ENCODE data around the gene RAB36.

RAB36 gene

GRCh38 chr22:23105304-23105703 lies 40.0 kb upstream of the RAB36 start:
- no peak for DNase-seq (ENCODE audit: extremely low read depth, low read depth)
- TF ChIP-seq, protein P1, sequence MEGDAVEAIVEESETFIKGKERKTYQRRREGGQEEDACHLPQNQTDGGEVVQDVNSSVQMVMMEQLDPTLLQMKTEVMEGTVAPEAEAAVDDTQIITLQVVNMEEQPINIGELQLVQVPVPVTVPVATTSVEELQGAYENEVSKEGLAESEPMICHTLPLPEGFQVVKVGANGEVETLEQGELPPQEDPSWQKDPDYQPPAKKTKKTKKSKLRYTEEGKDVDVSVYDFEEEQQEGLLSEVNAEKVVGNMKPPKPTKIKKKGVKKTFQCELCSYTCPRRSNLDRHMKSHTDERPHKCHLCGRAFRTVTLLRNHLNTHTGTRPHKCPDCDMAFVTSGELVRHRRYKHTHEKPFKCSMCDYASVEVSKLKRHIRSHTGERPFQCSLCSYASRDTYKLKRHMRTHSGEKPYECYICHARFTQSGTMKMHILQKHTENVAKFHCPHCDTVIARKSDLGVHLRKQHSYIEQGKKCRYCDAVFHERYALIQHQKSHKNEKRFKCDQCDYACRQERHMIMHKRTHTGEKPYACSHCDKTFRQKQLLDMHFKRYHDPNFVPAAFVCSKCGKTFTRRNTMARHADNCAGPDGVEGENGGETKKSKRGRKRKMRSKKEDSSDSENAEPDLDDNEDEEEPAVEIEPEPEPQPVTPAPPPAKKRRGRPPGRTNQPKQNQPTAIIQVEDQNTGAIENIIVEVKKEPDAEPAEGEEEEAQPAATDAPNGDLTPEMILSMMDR (IDR thresholded peaks at IDR 0.05; ENCODE audit: low read depth, low read length): no peak

DNA sequence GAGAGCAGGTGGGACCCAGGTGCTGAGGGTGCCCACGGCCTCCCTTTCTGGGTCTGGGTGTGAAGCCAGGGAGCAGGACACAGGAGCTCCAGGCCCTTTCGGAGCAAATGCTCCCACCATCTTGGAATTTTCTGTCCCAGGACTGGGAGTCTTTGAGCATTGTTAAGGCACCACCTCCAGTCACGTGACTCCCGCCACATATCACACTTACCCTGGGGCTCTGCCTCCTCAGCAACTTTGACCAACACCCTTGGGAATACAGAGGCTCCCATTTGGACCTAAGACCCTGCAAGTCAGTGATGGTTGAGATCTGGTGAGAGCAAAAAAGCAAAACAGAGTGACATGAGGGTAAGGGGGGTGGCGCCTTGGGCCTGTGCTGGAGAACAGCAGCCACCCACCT lies 39.4 kb upstream of the RAB36 start:
- DNase-seq (ENCODE audit: extremely low read depth, low read depth): no peak
- TF ChIP-seq, protein P1 (IDR thresholded peaks at IDR 0.05; ENCODE audit: low read depth, low read length): no peak

- TF ChIP-seq, protein P1 (IDR thresholded peaks at IDR 0.05; ENCODE audit: low read depth, low read length): no peak
- no peak for DNase-seq (ENCODE audit: extremely low read depth, low read depth)
Observed at GRCh38 chr22:23106344-23106743, 38.9 kb upstream of the RAB36 start.

DNA sequence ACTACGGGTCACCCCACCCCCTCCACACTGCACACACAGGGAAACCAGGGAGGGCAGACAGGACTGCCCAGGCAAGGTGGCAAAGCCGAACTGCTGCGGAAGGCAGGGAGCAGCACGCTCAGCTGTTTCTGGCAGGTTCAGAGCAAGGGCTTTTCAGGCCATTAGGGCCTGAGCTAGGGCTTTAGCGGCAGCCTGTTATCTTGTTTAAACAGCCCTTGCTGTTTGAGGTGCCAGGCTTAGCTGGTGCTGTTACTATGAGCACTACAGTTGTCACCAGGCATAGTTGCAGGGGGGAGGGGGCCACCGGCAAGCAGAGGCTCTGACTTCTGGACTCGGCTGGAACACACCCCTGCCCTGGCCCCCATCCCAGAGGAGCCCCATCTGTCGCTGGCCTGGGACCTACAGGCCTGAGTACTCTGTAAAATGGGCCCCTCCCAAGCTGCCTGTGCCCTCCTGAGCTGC lies 38.3 kb upstream of the RAB36 start:
- no peak for DNase-seq (ENCODE audit: extremely low read depth, low read depth)
- TF ChIP-seq, protein P1 (IDR thresholded peaks at IDR 0.05; ENCODE audit: low read depth, low read length): no peak

DNA sequence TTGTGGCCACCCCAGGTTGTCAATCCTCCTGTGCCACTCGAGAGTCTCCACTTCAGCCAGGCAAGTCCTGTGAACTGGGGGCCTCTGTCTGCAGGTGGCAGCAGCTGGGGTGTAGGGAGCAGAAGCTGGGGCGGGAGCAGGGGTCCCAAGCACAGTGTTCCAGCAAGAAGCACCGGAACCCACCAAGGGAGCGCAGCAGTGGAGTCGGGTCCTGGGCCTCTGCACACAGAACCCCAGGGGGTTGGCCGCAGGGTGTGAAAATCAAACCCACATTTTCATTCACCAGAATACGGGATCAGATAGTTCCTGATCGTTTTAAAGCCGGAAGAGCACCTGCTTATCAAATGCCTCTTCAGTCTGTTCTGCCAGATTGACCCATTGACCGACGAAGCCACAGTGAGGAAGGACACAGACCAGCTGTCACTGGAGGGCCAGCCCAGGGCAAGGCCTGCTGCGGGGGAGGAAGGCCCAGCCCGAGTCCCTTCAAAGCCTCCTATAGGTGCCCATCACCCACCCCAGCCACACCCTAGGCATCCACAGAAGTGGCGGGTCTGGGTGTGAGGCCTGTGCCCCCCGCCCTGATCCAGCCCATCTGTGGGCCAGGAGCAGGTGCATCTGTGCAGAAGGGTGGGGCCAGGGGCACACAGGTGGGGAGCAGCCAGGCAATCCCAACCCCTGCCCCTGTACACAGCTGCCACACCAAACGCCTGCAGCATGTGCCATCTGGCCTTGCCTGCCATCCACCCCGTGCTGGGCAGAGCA lies 37.6 kb upstream of the RAB36 start:
- TF ChIP-seq, protein P1 (IDR thresholded peaks at IDR 0.05; ENCODE audit: low read depth, low read length): no peak
- DNase-seq (ENCODE audit: extremely low read depth, low read depth): no peak

DNA sequence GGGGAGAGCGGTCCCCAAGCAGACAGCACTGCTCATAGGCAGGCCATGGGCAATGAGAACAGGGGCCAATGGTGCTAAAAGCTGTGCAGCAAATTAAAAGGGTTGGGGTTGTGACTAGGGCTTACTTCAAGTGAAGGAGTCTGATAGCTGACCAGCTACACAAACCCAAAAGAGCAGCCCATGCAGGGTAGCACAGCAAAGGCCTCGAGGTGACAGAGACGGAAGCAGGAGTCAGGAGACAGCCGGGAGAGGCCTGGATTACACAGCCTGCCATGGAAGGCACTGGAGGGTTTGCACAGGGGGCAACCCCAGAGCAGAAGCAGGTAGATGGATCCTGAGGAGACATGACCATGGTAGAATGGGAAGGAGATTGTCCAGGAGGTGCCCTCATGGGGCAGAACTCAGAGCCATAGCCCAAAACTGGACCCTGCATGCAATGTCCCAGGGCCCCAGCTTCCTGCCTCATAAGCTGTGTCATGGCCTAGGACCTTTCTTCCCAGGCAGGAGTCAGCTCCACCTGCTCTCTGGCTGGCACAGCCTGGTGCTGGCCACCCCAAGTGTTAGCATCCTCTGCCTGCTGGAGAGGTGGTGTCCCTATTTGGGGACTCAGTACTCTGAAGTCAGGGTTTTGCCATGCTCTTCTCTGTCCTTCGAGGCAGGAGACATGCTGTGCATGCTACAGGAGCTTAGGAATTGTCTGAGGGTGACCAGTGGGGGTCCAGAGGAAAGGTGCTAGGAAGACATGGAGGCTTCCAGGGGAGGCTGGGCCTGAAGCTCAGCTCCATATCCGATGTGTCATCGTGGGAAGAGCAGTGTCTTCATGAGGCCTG lies 36.8 kb upstream of the RAB36 start:
- TF ChIP-seq, protein P1 (IDR thresholded peaks at IDR 0.05; ENCODE audit: low read depth, low read length): no peak
- DNase-seq (ENCODE audit: extremely low read depth, low read depth): no peak

GRCh38 chr22:23109079-23109347 lies 36.3 kb upstream of the RAB36 start:
- TF ChIP-seq, protein P1 (IDR thresholded peaks at IDR 0.05; ENCODE audit: low read depth, low read length): no peak
- no peak for DNase-seq (ENCODE audit: extremely low read depth, low read depth)
